IPS-NIHi11 (cell line): ENCODE results near the gene MCFD2.
"Not testable (repeated sequence)": the region's sequence is repeated elsewhere in the genome, so short reads cannot be mapped to it uniquely, and the experiment has no call there.

Source experiments
- DNase-seq: peaks from one replicate; pipeline ENCODE4 v3.0.0; 2012; ENCODE audit warnings: mixed read lengths, low spot score

MCFD2 gene

GRCh38 chr2:46902465-46902864 is 13.1 kb downstream of the MCFD2 start:
- no peak for DNase-seq

DNA sequence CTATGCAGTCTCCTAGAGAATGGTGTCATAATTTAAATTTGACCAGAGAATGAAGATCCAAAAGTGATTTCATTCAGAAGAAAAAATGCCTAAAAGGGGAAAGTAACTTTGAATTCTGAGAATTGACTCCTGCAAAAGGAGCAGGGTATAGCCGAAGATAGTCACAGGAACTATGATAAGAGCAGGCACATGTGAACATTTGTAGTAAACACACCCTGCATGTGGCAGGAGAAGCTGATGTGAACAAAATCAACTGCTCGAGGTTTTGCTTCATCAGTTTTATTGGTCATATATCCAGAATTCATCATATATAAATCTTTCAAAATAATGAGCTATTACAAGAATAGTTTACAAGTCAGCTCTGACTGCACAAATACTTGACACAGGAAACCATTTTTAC is 14.0 kb downstream of the MCFD2 start:
- no peak for DNase-seq

DNA sequence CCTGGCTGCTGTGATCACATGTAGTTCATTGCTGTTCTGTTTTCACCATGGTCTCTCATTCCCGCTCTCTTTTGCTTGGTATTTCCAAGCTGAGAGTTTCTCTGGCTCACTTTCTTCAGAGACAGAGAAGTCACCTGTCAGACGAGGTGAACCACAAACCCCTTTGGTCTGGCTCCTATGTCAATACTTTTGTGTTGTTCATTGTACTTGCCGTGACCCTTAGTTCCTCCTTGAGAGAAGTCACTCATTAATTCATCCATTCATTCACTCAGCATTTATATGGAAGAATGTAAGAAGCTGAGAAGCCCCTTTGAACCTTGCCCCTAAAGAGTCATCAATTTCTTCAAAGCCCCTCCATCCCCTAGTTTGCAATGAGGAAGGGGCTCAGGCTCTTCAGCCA is 15.2 kb downstream of the MCFD2 start:
- DNase-seq = no peak

DNA sequence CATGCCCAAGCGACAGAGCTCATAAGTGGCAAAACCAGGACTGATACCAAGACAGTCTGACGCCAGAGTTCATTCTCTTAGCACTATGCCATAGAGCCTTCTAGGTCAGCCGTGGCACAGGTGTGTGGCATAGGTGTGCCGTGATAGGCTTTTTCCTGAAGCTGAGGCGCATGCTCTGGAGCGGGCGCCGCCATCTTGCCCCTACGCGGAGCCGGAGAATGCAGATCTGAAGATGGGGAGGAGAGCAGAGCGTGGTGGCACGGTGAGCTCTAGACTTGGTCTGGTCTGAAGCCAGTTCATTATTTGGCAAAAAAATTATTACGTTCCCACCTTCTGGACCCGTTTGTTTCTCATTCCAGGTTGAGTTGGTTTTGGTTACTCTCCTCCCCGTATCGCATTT is 16.6 kb downstream of the MCFD2 start:
- DNase-seq = no peak

- DNase-seq = no peak
Measured at GRCh38 chr2:46898024-46898423, 17.6 kb downstream of the MCFD2 start.

DNA sequence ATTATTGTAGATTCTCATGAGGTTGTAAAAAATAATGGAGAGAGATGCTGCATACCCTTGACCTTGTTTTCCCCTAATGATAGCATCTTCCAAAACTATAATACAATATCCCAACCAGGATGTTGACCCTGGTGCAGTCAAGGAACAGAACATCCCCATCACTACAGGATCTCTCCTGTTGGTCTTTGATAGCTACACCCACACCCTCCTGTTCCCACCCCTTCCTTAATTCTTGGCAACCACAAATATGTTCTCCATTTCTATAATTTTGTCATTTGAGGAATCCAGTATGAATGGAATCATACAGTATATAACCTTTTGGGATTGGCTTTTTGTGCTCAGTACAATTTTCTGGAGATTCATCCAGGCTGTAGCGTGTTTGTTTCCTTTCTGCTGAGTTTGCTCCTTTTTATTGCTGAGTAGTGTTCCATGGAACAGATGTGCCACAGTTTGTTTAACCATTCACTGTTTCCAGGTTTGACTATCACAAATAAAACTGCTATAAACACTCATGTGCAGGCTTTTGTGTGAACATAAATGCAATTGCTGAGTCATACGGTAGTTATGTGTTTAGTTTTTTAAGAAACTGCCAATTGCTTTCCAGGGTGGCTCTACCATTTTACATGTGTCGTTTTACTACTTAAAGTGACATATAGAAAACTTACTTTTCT is 22.2 kb downstream of the MCFD2 start:
- DNase-seq = no peak

DNA sequence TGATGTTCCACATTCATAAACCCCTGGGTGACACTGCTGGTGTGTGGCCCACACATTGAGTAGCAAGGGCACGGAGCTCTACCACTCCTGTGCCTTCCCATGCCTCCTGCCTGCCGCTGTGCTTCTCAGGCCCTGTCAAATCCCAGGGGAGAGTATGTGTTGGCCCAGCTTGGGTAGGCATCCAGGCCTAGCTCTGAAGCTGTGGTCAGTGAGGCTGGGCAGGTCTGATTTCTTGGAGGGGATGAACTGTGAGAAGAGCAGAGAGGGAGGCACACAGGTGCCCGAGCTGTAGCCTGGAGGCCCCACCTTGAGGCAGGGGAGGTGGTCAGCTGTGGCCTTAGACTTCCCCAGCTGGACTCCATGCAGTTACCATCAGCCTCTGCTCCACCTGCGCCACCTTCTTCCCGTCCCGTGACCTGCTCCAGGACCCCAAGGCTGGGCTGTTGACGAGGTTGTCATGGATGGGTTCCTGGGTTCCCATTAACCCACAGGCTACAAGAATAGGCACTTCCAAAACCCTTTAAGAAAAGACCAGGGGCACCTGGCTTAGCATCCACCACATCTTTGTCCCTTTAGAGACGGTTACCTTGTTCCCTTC is 23.6 kb downstream of the MCFD2 start:
- no peak for DNase-seq

- DNase-seq = no peak
Measured at GRCh38 chr2:46888421-46888952, 27.1 kb downstream of the MCFD2 start.

- no peak for DNase-seq
Measured at GRCh38 chr2:46887028-46887885, 28.3 kb downstream of the MCFD2 start.

- DNase-seq = no peak
Measured at GRCh38 chr2:46886268-46887027, 29.2 kb downstream of the MCFD2 start.

GRCh38 chr2:46885376-46885775 is 30.2 kb downstream of the MCFD2 start:
- no peak for DNase-seq

DNA sequence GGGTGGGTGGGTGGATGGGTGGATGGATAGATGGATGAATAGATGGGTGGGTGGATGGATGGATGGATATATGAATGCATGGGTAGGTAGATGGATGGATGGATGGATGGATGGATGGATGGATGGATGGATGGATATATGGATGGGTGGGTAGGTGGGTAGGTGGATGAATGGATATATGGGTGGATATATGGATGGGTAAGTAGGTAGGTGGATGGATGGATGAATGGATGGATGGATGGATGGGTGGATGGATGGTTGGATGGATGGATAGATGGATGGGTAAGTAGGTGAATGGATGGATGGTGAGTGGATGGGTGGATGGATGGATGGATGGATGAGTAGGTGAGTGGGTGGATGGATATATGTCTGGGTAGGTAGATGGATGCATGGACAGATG is 36.1 kb downstream of the MCFD2 start:
- DNase-seq = no peak

DNA sequence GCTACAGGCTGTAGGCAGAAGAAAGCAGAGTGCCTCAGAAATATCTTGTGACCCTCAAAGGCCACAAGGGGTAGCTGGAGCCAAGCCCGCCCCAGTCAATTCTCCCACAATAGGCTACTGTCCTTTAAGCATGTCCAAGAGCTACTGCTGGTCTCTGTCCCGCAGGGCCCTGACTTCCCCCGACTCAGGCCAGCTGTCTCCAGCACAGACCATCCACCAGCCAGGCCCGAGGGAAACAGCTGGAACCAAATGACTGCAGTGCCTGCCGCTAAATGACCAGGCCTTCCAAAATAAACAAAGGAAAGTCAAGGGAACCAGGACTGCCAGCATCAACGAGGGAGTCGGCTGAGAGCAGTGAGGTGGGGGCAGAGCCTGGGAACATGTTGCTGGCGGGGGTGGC is 36.7 kb downstream of the MCFD2 start:
- DNase-seq = peak; percentile 41

DNA sequence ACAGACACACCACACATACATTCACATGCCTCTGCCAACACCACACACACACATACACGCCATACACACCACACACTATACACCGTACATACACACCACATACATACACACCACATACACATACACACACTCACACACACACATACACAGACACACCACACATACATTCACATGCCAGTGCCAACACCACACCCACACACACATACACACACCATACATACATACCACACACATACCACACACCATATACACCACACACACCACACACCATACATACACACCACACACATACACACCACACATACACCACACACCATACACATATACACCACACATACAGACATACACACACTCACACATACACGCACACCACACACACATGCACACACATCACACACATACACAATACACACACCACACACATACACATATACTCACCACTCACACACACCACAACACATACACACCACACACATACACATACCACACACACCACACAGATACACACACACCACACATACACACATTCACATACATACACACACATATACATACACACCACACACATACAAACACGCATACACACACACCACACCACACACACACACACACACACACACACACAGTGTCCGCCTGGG is 37.2 kb downstream of the MCFD2 start:
- DNase-seq = no peak

DNA sequence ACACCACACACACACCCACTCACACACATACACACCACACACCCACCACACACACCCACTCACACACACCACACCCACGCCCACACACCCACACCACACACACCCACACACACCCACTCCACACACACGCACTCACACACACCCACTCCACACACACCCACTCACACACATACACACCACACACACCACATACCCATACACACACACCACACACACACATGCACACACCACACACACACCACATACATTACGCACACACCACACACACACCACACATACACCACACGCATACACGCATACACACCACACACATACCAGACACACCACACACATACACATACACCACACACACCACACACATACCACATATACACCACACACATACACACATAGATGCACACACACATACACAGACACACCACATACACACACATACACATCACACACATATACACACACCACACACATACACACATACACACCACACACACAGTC is 37.9 kb downstream of the MCFD2 start:
- DNase-seq = no peak

DNA sequence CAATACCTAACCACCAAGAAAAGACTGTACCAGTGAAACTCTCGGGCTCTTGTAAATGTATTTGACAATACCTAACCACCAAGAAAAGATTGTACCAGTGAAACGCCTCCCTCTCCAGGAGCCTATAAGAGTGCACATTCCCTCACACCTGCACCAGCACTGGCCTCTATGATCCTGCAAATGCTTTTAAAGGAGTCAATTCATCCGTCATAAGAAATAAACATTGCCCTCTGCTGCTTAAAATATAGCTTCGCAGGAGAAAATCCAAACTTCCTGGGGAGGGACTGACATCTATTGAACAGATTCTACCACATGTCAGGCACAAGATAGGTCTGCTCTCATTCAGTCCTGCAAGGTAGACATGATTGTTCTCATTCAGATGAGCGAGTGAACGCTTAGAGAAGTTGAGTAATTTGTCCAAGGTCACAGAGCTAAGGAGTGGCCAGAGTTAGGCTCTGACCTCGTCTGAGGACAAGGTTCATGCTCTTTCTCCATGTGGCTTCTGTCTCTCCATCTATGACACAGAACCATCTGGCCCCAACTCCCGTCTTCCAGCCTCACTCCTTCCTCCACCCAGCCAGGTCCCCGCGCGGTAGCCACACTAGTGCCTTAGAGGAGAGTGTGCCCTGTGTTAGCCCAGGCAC is 38.7 kb downstream of the MCFD2 start:
- peak; percentile 46 for DNase-seq

DNA sequence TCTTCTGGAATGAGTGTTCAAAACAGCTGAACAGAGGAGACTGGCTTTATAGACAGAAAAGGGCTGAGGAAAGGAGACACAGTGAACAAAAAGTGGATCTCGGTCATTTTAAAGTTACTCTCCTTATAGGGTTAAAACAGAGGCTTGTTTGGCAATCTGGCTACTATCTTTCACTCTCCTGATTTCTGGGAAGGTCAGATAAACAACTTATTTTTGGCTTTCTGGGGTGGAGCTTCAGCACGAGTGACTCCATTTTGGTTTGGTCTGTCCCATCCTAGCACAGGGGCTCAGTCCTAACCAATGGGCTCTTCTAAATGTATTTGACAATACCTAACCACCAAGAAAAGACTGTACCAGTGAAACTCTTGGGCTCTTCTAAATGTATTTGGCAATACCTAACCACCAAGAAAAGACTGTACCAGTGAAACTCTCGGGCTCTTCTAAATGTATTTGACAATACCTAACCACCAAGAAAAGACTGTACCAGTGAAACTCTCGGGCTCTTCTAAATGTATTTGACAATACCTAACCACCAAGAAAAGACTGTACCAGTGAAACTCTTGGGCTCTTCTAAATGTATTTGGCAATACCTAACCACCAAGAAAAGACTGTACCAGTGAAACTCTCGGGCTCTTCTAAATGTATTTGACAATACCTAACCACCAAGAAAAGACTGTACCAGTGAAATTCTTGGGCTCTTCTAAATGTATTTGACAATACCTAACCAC is 39.5 kb downstream of the MCFD2 start:
- DNase-seq = not testable (repeated sequence)

DNA sequence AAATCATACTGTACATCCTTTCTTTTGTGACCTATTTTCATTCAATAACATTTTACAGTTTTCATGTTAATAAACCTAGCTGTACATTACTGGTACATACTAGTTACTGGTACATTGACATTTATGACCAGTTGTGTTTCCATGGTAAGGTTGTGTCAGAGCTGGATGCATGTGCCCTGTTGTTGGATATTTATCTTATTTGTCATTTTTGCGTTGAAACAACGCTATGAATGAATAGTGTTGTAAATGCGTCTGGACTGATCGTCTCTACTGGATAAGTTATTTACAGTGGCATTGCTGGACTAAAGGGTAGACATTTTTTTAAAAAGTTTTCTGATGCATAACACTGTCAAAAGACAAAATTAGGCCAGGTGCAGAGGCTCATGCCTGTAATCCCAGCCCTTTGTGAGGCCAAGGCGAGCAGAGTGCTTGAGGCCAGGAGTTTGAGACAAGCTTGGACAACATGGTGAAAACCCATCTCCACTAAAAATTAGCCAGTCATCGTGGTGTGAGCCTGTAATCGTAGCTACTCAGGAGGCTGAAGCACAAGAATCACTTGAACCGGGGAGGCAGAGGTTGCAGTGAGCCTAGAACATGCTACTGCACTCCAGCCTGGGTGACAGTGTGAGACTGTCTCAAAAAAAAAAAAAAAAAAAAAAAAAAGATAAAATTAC is 40.2 kb downstream of the MCFD2 start:
- no peak for DNase-seq

DNA sequence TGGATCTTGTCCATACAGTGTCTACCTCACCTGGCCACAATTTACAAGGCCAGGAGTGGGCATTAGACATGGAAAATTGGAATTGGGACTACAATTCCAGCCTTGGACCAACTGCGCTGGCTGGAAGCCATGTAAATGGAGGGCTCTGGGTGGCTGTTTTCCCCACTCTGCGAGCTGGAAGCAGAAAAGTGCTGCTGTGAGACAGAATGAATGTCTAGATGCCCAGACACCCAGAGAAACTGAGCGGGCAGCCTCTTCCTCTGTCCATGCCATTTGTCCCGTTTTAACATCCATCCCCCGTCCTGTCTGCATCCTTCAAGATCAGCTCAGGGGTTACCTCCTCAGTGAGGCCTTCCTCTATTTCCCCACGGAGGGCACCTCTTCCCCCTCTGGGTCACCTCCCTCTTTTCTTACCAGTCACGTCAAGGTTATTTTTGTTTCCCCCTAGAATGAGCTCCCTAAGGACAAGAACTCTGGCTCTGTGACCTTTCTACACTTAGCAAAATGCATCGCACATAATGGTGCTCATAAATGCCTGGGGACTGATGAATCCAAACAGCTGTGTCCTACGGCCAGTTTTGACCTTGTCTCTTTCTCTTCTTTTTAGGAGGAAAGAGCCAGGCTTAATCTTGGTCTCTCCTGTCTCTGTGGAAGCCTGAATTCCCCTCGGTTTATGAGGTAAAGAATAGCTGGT is 41.2 kb downstream of the MCFD2 start:
- no peak for DNase-seq
